Suppressor macrophage treated with lipopolysaccharide for 4 hours (primary cell): ENCODE measurements around the gene CFAP100.

Experiments
- DNase-seq: peaks from one replicate; pipeline ENCODE4 v3.0.0-alpha.2; 2020

Gene CFAP100

DNA sequence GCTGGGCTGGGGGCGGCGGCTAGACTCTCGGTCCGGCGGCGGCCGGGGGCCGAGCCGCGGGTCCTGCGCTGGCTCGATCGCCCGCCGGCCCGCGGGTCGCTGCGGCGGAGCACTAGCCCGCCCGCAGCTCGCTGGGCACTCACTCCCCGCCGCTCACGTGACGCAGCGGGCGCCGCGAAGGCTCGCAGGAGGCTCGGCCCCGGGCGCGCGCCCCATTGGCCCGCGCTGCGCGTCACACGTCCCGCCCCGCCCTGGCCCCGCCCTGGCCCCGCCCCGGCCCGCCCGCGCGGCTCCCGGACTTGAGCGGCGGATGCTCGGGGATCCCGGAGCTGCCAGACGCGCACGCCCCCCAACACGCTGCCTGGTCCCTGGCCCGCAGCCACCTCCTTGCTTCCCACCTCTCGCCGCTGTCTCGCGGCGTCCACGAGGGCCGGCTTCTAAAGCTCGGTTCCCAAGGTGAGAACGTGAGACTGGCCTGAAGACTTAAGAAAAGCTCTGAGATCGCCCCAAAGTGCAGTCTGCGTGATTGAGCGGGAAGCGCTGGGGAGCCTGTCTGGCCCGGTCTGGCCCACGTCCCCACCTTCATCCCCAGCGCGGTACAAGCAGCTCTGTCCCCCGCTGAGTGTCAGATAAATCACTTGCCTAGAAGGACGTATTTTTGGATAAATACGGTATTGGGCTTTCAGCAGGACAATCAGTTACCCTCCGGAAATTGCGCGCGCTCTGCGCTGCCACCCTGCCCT, 37.2 kb upstream of the CFAP100 start, which contains the start of gene KLF15:
TSS of gene KLF15 (minus strand) at position 114 of the 743 bp plus-strand sequence. CDS start 4,486 bp downstream, outside the sequence.
- DNase-seq = peak; percentile 90

DNA sequence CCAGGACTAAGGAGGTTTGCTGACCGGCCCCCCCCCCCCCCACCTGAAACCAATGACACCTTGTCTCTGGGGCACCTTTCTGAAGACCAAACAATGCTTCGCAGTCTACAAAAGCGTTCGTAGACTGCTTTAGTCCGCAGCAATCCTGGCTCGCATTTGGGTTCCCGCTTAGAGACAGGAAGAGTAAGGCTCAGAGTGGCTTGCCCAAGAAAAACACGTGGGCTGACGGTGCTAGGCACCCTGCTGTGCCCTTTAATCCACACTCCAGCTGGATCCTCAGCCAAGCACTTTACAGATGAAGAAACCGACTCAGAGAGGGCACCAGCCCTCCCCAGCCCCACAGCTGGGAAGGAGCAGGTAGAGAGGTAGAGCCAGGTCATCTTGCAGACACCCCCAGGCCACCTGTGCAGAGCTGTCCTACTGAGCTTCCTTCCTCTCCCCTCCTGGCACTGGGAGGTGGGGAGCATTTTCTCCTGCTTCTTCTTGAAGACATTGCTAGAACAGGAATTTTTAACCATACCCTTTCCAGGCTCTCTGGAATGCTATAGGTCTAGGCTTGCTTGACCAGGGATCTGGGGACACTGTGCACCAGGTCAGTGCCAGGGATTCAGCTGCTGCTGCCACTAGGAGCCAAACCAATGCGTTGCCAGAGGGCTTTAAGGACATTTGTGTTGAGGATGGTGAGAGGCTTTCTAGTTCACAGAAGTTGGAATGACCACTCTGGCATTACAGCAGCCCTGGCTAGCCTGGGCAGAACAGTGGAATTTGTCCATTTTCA, 36.5 kb upstream of the CFAP100 start:
- peak; percentile 22 for DNase-seq

DNA sequence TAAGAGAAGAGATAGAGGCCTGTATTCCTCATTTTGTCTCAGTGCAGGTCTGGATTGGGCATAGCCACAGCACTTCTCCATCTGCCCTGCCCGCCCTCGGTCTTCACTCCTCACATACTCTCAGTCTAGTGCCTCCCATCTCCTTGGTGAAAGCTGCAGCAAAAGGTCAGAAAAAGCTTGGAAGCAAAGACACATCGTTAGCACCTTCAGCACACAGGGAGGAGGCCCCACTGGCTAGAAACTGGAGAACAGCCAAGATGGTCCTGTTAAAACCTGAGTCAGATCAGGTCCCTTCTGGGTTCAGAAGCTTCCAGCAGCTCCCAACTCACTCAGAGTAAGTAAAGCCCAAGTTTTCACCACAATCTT, 35.9 kb upstream of the CFAP100 start:
- DNase-seq = no peak

DNA sequence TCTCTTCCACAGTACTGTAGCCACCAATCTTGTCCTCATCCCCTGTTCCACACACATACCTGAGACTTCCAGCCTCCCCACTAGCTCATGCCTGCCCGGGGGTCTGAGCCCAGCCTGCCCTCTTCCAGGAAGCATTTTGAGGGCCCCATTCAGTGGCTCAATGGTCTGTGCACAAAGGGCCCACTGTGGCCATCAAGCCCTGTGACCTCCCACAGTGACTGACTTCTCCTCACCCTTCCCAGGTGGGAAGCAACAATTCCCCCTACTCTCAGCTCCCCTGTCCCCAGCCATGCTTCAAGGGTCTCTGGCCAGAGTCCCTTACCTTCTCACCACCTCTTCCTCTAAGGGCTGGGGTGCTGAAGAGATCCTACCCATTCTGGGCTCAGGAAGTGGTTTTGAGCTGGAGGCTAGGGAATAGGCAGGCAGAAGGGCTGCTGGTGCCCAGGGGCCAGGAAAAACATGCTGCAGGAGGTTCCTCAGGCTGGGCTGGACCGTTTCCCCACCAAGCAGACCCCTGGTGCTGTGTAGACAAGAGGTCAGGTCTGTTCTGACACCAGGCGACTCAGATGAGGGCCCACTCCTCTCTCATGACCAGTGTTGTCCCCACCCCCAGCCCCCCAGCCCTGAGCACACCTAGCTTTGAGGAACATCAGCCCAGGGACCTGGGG, 34.5 kb upstream of the CFAP100 start:
- no peak for DNase-seq

DNA sequence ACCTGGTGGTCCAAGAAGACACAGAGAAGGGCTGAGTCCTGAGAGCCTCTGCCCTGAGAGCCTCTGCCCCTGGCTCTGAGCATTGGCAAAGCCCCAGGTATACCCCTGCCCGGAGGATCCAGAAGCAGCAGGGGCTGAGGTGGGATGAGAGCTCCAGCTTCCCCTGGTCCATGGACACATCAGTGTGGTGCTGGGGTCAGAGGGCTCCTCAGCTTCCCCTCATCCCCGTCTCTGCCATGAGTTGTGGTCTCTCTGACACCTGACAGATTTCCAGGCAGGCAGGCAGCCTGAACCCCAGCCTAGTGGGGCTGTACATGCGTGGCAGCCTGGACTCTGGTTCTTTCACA, 34.0 kb upstream of the CFAP100 start:
- DNase-seq = no peak

DNA sequence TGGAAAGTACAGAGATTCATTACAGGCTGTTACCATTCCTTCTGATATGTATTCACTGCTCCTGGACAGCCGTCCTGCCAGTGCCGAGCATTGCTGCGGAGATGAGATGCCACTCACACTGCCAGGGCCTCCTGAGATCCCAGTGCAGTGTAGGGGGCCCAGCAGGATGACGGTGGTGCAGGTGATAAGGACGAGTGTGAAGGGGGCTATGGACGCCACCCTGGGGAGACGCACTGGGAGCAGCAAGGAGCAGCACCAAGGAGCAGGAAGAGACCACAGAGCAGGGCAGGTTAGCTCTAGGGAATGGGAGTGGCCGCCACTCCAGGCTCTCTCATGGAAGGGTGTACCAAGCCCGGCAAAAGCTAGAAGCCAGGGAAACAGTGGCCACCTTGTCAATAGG, 33.5 kb upstream of the CFAP100 start:
- no peak for DNase-seq

DNA sequence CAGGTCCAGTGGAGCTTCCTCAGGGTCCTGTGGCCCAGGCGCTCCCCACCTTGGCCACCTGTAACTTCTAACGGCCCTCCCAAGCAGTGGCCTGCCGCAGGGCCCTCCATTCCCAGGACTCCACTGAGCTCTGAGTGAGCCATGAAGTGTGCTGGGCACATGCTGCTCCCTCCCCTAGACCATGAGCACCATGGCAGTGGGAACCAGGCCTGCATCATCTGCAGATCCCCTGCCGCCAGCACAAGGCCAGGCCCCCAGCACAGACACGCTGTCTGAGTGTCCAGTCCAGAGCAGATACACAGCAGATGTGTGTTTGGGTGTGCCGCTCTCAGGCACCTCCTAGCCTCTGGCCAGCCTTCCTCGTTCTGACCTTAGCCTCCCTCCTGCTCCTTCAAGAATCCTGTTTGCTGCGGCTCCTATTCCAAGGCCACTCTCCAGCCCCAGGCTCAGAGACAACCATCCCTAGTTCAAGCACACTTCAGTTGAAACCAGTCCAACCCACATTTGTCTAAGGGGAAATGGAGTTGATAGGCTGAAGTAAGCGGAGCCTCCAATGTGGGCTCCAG, 30.5 kb upstream of the CFAP100 start:
- DNase-seq = no peak

DNA sequence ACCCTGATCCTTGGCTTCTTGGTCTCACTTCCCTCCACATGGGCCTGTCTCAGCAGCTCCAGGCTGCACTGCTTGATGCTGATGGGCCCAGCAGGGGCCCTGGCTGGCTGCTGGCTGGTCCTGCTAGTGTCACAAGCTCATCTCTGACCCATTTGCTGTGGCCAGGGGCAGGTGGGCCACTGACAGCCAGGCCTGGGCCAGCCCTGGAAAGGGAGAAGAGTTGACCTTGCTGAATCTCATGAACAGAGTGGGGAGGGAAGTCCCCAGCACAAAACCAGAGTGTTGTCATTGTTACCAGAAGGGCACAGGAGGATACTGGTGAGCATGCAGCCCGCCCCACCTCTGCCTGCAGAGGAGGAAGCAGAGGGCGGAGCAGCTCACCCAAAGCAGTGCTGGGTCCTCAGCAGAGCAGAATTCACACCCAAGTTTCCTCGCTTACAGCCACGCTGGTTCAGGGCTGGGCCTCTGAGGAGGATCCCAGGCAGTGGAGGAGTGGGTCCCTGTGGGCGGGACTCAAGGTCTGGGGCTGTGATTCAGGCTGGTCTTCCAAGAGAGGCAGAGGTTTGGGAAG, 29.9 kb upstream of the CFAP100 start:
- DNase-seq = no peak

DNA sequence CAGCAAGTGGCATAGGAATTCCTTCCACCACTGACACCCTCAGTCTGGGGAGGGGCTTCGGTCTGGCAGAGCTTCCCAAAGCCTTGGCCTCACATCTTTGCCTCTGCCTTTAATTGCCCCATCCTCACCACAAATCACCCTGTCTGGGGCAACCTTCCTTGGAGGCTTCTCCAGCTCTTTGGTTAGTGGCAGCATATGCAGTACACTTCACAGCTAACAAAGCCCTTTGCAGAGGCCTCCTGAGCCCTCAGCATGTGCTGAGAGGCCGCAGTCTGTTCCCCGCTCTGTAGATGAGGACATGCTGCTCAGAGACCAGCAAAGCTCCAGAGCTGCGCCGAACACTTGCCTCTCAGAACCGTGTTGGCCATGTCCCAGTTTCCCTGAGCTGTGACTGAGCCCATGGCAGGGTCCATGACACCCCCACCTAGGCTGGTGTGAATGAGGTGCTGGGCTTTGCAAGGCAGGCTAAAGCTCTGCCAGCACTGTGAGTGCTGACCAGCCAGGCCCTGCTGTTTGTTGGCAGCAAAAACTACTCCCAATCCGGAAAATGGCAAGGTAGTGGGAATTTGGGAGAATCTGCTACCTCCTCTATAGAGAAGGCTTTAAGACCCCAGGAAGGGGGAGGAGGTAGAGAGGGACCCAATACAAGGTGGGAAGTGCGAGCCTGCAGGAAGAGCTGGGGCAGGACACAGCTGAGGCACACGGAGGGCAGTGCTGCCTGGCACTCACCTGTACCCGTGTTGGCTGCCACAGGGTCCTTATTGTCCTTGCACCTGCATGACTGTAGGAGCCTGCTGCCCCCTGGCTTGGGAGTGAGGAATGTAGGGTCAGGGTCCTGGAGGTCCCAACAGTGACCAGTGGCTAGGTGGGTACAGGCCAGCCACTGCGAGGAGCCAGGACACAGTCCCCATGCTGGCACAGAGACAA, 29.1 kb upstream of the CFAP100 start:
- DNase-seq = no peak

DNA sequence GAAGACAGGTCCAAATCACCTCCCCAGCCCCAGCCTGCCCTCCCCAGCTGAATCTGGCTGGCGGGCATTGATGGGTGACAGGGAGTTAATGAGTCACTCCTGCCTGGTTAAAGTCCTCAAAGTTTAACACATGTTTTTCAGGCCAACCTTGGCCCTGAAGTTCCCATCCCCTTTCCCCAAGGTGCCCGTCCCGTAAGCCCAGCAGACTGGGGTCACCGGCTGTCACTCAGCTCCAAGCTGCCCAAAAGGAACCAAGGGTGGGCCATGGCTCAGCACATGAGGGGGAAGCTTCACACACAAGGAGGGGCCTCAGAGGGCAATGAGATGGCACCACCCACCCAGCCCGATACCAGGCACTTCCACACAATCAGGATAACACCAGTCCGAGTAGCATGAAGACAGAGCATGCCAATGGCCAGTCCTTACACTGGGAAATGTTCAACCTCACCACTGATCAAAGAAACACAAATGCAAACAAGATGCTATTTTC, 27.3 kb upstream of the CFAP100 start:
- DNase-seq = no peak

DNA sequence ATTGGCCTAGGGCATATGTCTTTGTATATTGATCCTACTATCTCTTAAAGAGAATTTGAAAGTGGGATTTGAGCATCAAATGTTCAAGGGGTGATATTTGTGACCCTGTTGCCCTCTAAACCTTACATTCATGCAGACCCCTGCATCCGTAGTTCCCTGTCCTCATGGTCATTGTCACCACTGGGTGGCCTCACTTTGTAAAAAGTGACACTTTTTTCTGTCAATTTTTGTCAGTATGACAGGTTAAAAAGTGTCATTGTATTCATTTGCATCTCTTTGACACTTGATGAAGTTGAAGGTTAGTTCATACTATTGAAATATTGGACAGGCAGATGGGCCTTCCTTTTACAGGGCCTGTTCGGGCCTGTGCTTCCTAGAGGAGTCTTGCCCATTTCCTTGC, 25.2 kb upstream of the CFAP100 start:
- DNase-seq = no peak

DNA sequence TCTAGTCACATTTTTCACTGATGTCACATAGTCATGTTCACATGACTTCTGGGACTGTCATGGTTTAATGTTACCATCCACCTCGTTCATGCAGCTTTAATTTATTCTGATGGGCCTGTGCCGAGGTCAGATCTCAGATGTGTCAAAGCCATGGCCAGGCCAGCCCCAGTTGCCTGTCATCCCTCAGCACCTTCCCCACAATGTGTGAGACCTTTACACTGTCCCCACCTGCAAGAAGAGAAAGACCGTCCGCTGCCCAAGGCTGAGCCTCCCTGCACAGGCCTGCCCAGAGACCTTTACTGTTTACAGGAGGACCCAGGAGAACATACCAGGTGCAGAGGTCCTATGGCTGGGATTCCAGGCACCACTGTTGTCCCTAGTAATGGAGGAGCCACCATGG, 24.7 kb upstream of the CFAP100 start:
- DNase-seq = no peak

DNA sequence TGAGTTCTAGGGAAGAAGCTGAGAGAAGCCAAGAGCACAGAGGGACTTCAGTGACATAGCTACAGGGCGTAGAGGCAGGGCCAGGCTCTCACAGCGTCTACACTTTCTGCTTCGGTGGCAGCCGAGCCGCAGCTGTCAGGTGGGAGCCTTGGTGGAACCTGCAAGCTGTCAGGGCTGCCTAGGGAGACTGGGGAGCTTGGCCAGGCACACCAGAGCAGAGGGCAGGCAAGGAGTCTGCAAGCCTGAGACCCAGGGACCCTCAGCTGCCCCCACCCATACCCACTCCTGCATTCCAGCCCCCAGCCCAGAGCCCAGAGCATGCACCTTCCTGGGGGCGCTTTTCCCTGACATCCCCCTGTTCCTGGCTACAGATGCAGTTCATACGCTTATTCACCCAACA, 24.1 kb upstream of the CFAP100 start:
- DNase-seq = no peak

DNA sequence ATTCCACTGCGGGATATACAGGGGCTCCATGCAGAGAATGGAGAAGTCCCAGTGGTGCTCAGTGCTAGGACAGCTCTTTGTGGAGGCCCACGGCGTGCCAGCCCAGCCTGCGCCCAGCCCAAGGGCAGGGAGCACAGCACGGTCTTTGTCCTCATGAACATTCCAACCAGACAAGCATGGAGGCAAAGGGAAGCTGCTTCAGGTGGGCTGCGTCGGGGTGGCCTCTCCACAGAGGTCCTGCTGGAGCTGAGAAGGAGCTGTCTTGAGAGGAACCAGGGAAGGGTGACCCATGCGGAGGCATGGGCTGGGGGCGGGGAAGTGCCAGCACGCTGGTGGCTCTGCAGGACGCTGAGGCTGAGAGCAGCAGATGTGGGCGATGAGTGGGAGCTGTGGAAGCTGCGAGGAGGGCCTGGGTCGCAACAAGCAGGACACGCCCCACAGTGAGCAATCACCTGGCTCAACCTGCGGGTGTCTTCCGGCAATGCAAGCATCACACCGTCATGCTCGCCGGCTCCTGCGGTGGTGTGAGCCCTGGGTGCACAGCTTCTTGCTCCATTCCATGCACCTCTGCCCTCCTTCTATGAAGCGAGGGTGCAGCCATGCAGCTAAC, 23.5 kb upstream of the CFAP100 start:
- no peak for DNase-seq

DNA sequence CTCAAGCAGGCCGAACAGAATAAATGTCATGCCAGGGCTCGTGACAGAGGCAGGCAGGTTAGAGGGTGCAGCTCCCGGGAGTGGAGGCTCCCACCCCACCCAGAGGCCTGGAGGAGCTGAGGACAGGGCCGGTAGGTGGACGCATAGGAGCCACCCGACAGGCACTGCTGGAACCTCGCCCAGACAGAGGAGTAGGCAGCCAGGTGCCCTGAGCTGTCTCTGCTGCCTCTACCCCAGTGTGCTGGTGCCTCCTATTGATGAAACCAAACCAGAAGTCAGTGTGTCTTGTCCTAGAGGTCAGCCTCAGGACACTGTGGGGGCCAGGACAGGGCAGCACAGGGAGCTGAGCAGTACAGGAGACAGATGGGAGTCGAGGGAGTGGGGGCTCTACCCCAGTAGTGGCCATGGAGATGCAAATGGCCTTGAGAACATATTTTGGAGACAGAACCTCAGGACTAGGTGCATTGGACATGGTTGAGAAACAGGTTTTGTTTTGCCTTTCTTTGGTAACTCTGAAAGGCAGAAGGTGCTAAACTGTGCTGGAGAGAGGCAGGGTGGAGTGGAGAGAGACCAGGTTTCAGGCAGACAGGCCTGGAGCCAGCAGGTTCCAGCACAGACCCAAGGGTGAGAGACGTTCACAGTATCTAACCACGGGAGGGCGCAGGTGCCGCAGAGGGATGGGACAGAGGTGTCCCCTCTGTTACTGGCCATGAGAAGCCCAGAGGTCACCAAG, 22.1 kb upstream of the CFAP100 start:
- DNase-seq = no peak

DNA sequence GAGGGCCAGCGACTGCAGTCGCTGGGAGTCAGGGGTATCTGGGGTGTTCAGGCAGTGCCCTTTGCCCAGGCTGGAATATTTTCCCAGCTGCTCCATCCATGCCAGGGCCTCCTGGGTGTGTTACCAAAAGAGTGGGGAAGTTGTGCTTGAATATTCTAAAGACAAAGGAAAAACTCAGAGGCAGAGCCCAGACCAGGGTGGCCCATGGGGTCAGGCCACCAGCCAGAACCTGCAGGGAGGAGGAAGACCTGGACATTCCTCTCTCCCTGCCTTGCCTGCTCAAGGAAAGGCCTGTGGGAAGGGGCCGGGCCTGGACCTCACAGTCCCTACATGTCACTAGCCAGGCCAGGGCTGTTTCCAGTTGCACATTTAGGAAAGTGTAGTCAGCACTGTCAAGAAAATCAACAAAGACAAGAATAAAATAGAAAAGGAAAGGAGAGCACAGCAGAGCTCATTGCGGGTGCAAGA, 21.5 kb upstream of the CFAP100 start:
- no peak for DNase-seq

DNA sequence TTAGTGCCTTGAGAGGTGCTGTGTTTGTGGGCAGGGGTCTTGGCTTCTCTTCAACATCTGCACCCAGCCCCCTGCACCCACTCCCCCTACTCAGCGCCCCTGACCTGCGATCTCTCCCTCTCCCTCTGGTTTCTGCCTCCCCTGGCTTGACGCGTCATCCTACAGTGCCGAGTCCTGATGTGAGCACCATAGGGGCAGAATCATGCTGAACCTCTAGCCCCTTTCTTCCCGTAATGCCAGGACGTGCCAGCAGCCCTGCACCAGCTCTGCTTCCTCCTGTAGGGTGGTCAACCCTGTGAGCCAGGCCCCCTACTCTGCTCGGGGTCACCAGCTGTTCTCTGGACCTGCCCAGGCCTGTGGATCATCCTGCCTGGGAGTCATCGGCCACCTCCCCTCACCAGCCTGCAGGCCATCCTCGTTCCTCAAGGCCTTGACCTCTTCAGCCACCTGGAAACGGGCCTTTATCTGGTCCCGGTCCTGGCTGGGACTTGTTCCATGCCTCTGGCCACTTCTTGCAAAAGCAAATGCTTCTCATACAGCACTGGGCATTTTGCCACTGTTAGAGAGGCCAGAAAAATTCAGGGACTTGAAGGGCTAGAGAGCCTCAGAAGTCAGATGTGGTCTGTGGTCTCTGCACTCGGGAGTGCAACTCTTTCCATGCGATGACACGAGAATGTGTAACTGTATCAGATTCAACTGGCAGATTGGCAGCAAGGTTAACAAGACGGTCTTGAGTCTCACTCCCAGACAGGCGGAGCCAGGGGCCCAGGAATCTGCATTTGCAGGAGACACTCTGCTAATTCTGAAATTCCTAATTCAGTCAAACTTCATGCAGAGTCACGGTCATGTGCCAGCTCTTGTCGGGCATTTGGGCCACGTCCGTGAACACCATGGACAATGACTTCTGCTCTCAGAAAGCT, 20.8 kb upstream of the CFAP100 start:
- DNase-seq = no peak

DNA sequence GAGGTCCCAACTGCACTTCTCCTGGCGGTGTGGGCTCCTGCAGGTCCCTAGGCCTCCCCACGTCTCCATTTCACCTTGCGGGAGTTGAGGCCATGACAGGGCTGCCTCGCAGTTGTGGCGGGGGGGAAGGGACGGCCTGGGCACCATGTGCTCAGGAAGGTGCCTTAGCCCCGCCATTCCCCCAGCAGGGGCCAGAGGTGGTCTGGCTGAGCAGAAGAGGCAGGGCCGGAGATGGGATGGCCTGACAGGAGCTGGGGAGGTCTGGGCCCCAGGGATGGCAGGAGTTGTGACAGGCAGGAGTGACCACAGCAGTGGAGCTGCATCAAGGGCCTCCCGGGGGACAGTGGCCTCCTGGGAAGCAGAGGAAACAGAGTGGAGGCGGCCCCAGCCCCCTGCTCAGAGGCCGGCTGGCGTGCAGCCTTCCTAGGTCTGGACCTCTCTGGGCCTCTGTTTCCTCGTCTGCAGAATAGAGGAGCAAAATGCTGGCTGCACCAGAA, 18.8 kb upstream of the CFAP100 start:
- DNase-seq = no peak

DNA sequence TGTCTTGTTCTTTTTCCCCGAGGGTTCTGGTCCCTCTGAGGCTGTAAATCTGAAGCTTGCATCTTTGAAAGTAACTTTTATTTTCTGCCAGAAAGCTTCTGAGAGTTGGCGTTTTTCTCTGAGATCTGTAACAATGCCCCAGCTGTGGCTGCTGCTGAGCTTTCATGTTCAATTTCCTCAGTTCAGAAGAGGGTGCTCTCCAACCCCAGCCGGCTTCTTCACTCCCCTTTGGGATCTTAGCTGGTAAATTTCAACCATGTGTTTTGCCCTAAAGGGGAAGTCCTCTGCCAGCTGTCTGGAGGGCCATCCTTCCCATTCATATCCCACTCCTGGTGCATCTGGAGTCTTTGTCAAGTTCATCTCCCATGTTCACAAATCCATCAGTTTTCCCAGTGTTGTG, 18.3 kb upstream of the CFAP100 start:
- no peak for DNase-seq
